NCI-H2107 treated with DMSO at 0.1 percent for 48 hours (cell line): ENCODE results near the gene MGMT.

Source experiments
- DNase-seq: peaks from one replicate; lab custom pipeline; 2025; ENCODE audit not compliant: unreplicated experiment; lab: John Stamatoyannopoulos, UW

MGMT gene

GRCh38 chr10:129517680-129518057, 50.6 kb downstream of the MGMT start:
- DNase-seq = no peak

GRCh38 chr10:129518793-129519192, 51.8 kb downstream of the MGMT start:
- no peak for DNase-seq

GRCh38 chr10:129520440-129521080, 53.5 kb downstream of the MGMT start:
- no peak for DNase-seq

- no peak for DNase-seq
Measured at GRCh38 chr10:129521161-129522025, 54.4 kb downstream of the MGMT start.

- DNase-seq = no peak
Measured at GRCh38 chr10:129522041-129522585, 55.1 kb downstream of the MGMT start.

GRCh38 chr10:129523031-129523722, 56.1 kb downstream of the MGMT start:
- DNase-seq = no peak

- no peak for DNase-seq
Measured at GRCh38 chr10:129523723-129524316, 56.8 kb downstream of the MGMT start.

GRCh38 chr10:129524936-129525335, 57.9 kb downstream of the MGMT start:
- DNase-seq = no peak

- DNase-seq = no peak
Measured at GRCh38 chr10:129525401-129525801, 58.4 kb downstream of the MGMT start.

GRCh38 chr10:129526943-129527342, 59.9 kb downstream of the MGMT start:
- DNase-seq = no peak

GRCh38 chr10:129528376-129528978, 61.4 kb downstream of the MGMT start:
- DNase-seq = no peak

GRCh38 chr10:129530581-129530980, 63.5 kb downstream of the MGMT start:
- no peak for DNase-seq

GRCh38 chr10:129531195-129531968, 64.3 kb downstream of the MGMT start:
- DNase-seq = no peak

GRCh38 chr10:129531969-129532660, 65.1 kb downstream of the MGMT start:
- DNase-seq = no peak

GRCh38 chr10:129532838-129533237, 65.8 kb downstream of the MGMT start:
- DNase-seq = no peak

- DNase-seq = no peak
Measured at GRCh38 chr10:129533281-129533680, 66.2 kb downstream of the MGMT start.

GRCh38 chr10:129534826-129535225, 67.8 kb downstream of the MGMT start:
- no peak for DNase-seq

- no peak for DNase-seq
Measured at GRCh38 chr10:129536336-129536735, 69.3 kb downstream of the MGMT start.

GRCh38 chr10:129537151-129537550, 70.1 kb downstream of the MGMT start:
- no peak for DNase-seq
